Smooth muscle cell (in vitro differentiated cells): ENCODE data around the gene CXADR. TPM values are rescaled to one million over a fixed set of nuclear protein-coding genes. Genes with fewer than 3 reads are reported as not detected.

Experiments
- DNase-seq: peaks from one replicate; lab custom pipeline; 2025; ENCODE audit not compliant: unreplicated experiment; lab: John Stamatoyannopoulos, UW
- H2AFZ ChIP-seq: fragments of 200-600 bp; sonication (generic); 2 replicates; pipeline ENCODE4 v1.6.0; 2016; ENCODE audit warnings: antibody characterized with exemption, low read depth, mild to moderate bottlenecking
- H3F3A ChIP-seq: fragments of 200-600 bp; sonication (generic); 2 replicates; pipeline ENCODE4 v1.6.0; 2017; ENCODE audit warnings: antibody characterized with exemption, low read depth
- H3K27ac ChIP-seq: fragments of 200-600 bp; sonication (generic); 2 replicates; pipeline ENCODE4 v1.5.1; 2016; ENCODE audit warnings: low read depth, mild to moderate bottlenecking
- H3K27me3 ChIP-seq: fragments of 200-600 bp; sonication (generic); 2 replicates; pipeline ENCODE4 v1.6.1; 2016; ENCODE audit warnings: low read depth, mild to moderate bottlenecking
- H3K36me3 ChIP-seq: fragments of 200-600 bp; sonication (generic); 2 replicates; pipeline ENCODE4 v1.5.1; 2016; ENCODE audit warnings: low read depth
- H3K4me1 ChIP-seq: fragments of 200-600 bp; sonication (generic); 2 replicates; pipeline ENCODE4 v1.5.1; 2016; ENCODE audit warnings: low read depth
- H3K4me2 ChIP-seq: fragments of 200-600 bp; sonication (generic); 2 replicates; pipeline ENCODE4 v1.6.0; 2016; ENCODE audit warnings: mild to moderate bottlenecking
- H3K4me3 ChIP-seq: fragments of 200-600 bp; sonication (generic); 2 replicates; pipeline ENCODE4 v1.5.1; 2016; ENCODE audit warnings: mild to moderate bottlenecking
- H3K79me2 ChIP-seq: fragments of 200-600 bp; sonication (generic); 2 replicates; pipeline ENCODE4 v1.6.0; 2016; ENCODE audit warnings: low read depth, mild to moderate bottlenecking
- H3K9ac ChIP-seq: fragments of 200-600 bp; sonication (generic); 2 replicates; pipeline ENCODE4 v1.6.0; 2016; ENCODE audit warnings: low read depth
- H3K9me3 ChIP-seq: fragments of 200-600 bp; sonication (generic); replicated peaks from 2 replicates; pipeline ENCODE4 v1.5.1; 2016; ENCODE audit warnings: low read depth
- H4K20me1 ChIP-seq: fragments of 200-600 bp; sonication (generic); 2 replicates; pipeline ENCODE4 v1.6.0; 2016; ENCODE audit warnings: low read depth
- WGBS: methylation state at CpG from one replicate; pipeline ENCODE4 v1.1.7; 2016; ENCODE audit warnings: low lambda C conversion rate; 5-methylcytosine and 5-hydroxymethylcytosine counted together
- polyA plus RNA-seq: library from polyadenylated mRNA; unstranded; fragments of >200 nt; fragmentation: Nextera tagmentation; extraction: Ambion mirVana; gene quantifications from 2 replicates; pipeline ENCODE4 v1.2.1, GENCODE V29; 2016
- total RNA-seq: library from RNA; depleted of rRNA; stranded (reverse); fragments of >200 nt; gene quantifications from 2 replicates; pipeline ENCODE4 v1.2.3, GENCODE V29; 2014
- TF ChIP-seq, protein P1 (sequence below): fragments of 200-600 bp; sonication (generic); IDR thresholded peaks from 2 replicates; pipeline ENCODE4 v1.5.1; 2017; ENCODE audit warnings: borderline replicate concordance, mild to moderate bottlenecking, antibody characterized with exemption; ENCODE audit not compliant: insufficient read depth, poor library complexity, severe bottlenecking

Gene CXADR
- total and polyA plus RNA-seq, 2 experiments from 2014 or later = 19.5 to 42.0 TPM

DNA sequence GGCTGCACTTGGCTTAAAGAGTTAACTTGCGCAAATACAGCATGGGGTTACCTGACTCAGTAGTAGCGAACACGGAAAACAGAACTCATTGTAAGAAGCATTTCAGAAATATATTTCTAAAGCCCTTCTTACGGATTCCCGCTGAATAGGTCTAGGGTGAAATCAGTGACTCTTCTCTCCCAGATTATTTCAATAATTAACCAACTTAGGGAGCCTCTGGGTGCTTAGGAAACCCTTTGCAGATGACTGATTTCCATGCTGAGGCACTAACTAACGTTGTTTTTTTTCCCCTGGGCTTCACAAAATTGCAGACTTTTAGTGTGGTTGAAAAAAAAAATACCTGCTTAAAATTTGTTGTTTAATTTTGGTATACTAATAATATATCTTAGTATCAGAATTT is 59.6 kb downstream of the CXADR start:
- TF ChIP-seq, protein P1, sequence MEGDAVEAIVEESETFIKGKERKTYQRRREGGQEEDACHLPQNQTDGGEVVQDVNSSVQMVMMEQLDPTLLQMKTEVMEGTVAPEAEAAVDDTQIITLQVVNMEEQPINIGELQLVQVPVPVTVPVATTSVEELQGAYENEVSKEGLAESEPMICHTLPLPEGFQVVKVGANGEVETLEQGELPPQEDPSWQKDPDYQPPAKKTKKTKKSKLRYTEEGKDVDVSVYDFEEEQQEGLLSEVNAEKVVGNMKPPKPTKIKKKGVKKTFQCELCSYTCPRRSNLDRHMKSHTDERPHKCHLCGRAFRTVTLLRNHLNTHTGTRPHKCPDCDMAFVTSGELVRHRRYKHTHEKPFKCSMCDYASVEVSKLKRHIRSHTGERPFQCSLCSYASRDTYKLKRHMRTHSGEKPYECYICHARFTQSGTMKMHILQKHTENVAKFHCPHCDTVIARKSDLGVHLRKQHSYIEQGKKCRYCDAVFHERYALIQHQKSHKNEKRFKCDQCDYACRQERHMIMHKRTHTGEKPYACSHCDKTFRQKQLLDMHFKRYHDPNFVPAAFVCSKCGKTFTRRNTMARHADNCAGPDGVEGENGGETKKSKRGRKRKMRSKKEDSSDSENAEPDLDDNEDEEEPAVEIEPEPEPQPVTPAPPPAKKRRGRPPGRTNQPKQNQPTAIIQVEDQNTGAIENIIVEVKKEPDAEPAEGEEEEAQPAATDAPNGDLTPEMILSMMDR = no peak
- H3K4me1 ChIP-seq = no peaks in the 10 kb centered on the region
- H3K9me3 ChIP-seq = no peaks in the 10 kb centered on the region
- no peaks in the 10 kb centered on the region for H3F3A ChIP-seq
- H3K9ac ChIP-seq = no peak overlapping the region
- 67% methylated on average over 6 of the region's 6 CpGs for WGBS
- H3K79me2 ChIP-seq = no peaks in the 10 kb centered on the region
- H3K27me3 ChIP-seq = no peaks in the 10 kb centered on the region
- no peak overlapping the region for H3K27ac ChIP-seq
- H3K36me3 ChIP-seq = no peaks in the 10 kb centered on the region
- no peak overlapping the region for H3K4me3 ChIP-seq
- no peaks in the 10 kb centered on the region for H4K20me1 ChIP-seq
- no peak for DNase-seq
- H2AFZ ChIP-seq = no peak overlapping the region
- H3K4me2 ChIP-seq = no peak overlapping the region

DNA sequence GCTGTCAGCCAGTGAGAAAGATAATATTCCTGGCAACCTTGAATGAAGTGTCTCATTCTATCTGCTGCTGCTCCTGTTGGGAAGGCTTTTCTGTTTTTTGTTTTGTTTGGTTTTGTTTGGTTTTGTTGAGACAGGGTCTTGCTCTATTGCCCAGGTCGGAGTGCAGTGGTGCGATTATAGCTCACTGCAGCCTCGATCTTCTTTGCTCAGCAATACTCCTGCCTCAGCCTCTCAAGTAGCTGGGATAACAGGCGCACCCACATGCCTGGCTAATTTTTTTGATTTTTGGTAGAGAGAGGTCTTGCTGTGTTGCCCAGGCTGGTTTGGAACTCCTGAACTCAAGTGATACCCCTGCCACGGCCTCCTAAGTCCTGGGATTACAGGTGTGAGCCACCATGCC is 62.2 kb downstream of the CXADR start:
- H2AFZ ChIP-seq = no peak overlapping the region
- no peaks in the 10 kb centered on the region for H3F3A ChIP-seq
- WGBS = 93% methylated on average over 5 of the region's 5 CpGs
- H3K4me2 ChIP-seq = no peak overlapping the region
- H3K27ac ChIP-seq = no peak overlapping the region
- TF ChIP-seq, protein P1 = no peak
- H4K20me1 ChIP-seq = no peaks in the 10 kb centered on the region
- H3K4me1 ChIP-seq = no peaks in the 10 kb centered on the region
- H3K9ac ChIP-seq = no peak overlapping the region
- no peak overlapping the region for H3K4me3 ChIP-seq
- H3K36me3 ChIP-seq = no peaks in the 10 kb centered on the region
- no peaks in the 10 kb centered on the region for H3K27me3 ChIP-seq
- DNase-seq = no peak
- H3K79me2 ChIP-seq = no peaks in the 10 kb centered on the region
- H3K9me3 ChIP-seq = no peaks in the 10 kb centered on the region

DNA sequence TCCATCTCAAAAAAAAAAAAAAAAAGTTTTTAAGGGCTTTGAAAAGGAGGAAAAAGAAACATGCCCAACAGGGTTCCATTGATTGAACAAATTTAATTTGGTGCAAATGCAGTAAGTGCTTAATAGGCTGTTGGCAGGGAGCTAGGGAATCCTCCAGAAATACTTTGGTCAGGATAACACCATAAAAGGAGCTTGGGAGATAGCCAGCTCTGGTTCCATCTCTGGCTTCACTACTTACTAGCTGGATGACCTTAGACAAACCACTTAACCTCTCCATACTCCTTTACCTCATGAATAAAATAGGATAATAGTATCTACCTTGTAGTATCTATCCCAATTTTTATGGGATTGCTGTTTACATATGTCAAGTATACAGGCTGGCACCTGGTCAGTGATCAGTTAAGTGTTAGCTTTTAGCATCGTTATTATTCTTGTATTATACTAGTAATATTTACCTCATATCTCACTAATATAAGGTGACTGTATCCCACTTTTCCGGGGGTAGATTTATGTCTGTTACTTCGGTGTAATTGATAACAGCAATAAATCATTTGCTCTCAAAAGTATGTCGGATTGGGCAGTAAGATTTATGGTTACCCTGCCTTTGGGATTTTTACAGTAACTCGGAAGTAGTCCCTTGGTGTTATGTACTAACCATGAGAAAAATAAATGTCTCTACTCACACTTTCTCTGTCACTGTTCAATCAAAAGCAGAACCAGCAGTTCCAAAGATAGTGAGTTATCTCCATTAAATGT is 63.4 kb downstream of the CXADR start:
- H3K9me3 ChIP-seq = no peaks in the 10 kb centered on the region

More for the DNA sequence above, 63.4 kb downstream of the CXADR start:
- H4K20me1 ChIP-seq = no peaks in the 10 kb centered on the region
- no peak overlapping the region for H3K4me2 ChIP-seq
- no peak overlapping the region for H2AFZ ChIP-seq
- no peak overlapping the region for H3K9ac ChIP-seq
- TF ChIP-seq, protein P1 = no peak
- DNase-seq = no peak
- no peak overlapping the region for H3K27ac ChIP-seq
- H3K4me3 ChIP-seq = no peak overlapping the region
- WGBS = 89% methylated on average over 5 of the region's 5 CpGs
- H3K27me3 ChIP-seq = no peaks in the 10 kb centered on the region
- no peaks in the 10 kb centered on the region for H3K79me2 ChIP-seq
- H3F3A ChIP-seq = no peaks in the 10 kb centered on the region
- H3K36me3 ChIP-seq = no peaks in the 10 kb centered on the region
- no peaks in the 10 kb centered on the region for H3K4me1 ChIP-seq
